GM12801 (cell line): ENCODE data around the gene SLC38A8.

Experiments used
- CTCF ChIP-seq: IDR thresholded peaks from one replicate; pipeline ENCODE4 v1.5.1; 2011; ENCODE audit warnings: control low read depth; ENCODE audit not compliant: insufficient read length; ENCODE audit errors: extremely low read depth

The SLC38A8 gene

GRCh38 chr16:84041881-84042280 is 714 bp downstream of the SLC38A8 start:
- TF ChIP-seq CTCF: no peak

- TF ChIP-seq CTCF: no peak
These were observed 1.5 kb downstream of the SLC38A8 start for GRCh38 chr16:84040823-84041820.

GRCh38 chr16:84040226-84040822 is 2.3 kb downstream of the SLC38A8 start:
- TF ChIP-seq CTCF: no peak

- no peak for TF ChIP-seq CTCF
These were observed 2.9 kb downstream of the SLC38A8 start for GRCh38 chr16:84039696-84040095.

GRCh38 chr16:84038469-84038868 is 4.1 kb downstream of the SLC38A8 start:
- TF ChIP-seq CTCF: no peak

- TF ChIP-seq CTCF: no peak
These were observed 5.6 kb downstream of the SLC38A8 start for GRCh38 chr16:84036982-84037425.

GRCh38 chr16:84036131-84036530 is 6.5 kb downstream of the SLC38A8 start:
- TF ChIP-seq CTCF: no peak
